Stimulated activated CD8-positive, alpha-beta memory T cell treated with anti-CD3 and anti-CD28 coated beads, Interleukin-4, amount 100 ng/mL, for 1 hour (primary cell): ENCODE results near the gene EDIL3.

Experiments
- DNase-seq, 2 donors: peaks; one replicate each; pipeline ENCODE4 v3.0.0-alpha.2; 2020; ENCODE audit warnings: low read depth in 2 of 2, low spot score in 1 of 2

The EDIL3 gene

DNA sequence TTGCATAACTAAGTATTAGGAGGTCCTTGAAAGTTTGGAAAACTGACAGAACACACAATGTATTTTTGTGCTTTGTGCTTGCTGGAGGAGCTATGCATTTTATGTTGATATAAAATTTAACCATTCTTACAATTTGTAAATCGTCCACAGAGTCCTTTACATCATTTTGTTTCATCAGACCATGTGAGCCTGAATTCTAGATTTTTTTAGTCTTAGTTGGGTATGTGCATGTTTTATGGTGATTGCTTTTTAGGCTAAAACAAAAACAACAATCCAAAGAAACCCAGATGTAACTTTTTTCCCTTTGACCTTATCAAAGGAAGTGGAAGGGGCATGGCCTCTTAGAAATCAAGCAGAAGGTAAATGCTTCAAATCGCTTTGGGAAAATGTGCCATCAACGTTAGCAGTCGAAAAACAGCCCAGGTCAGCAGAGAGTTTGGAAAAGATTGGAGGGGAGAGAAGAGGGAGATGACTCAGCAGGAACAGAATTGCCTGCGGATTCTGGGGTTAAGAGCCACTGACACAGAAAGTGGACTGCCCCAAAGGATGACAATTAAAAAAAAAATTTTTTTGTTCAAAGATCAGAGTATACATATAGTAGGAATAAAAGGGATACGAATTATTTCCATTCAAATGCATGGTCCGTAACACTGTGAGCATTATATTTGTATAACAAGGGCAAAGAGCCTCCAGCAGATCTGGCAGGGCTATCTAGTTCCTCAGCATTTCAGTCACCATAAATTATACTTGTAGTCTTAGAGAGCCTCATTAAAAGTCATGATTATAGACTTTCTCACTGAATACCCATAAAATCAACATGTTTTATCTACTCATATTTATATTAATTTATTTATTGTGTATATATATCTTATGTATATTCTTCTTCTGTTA, 410.5 kb downstream of the EDIL3 start:
- no peak for DNase-seq

GRCh38 chr5:83972909-83973308, 411.8 kb downstream of the EDIL3 start:
- no peak for DNase-seq

GRCh38 chr5:83972236-83972635, 412.4 kb downstream of the EDIL3 start:
- DNase-seq, result no peak

DNA sequence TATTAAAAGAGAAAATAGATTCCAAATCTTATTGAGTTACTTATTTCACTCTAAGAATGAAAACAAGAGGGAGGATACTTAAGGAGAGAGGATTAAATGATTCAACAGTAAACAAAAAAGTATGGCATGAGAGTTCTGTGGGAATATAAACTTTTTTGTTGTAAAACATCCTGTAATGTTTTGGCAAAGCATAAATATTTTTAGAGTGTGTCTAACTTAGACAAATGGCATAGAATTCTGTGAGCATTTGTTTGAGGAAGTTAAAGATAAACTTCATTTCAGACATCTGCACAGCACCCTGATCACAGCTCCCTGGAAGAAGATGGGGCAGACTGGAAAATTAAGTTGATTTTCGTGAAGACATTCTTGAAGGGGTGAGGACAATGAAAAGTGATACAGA, 417.3 kb downstream of the EDIL3 start:
- no peak for DNase-seq

DNA sequence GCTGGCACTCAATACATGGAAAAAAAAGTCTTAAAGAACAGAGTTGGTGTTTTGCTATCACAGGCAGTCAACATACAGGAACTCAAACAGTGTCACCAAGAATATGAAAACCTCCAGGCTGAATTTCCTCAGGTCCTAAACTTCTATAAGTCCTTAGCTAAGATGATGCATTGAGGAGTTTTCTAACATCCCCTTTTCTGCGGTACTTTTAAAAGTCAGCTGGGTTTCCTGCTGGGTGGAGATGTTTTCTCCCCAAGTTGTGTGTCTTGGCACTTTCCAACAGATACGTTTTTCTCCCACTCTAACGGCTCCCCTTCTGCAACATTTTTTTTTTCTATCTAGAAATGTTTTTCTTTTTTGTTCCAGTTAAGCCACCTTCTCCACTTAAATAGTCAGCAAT, 419.2 kb downstream of the EDIL3 start:
- DNase-seq, result no peak

DNA sequence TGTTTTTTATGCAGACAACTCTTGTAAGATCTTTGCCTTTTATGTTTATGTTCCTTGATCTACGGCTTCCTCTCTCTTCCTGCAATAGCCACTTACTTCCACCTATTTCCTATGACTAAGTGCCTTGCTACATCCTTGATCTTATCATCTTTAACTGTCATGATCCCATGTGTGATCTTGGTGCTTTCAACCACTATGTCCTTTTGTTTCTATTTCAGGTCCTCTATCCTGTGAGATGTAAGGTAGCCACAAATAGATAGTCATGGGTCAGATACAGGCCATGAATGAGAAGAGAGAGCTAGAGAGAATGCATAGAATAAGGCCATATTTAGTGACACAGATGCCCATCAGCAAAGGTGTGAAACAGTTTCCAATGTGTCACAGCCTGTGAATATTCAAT, 420.4 kb downstream of the EDIL3 start:
- no peak for DNase-seq

DNA sequence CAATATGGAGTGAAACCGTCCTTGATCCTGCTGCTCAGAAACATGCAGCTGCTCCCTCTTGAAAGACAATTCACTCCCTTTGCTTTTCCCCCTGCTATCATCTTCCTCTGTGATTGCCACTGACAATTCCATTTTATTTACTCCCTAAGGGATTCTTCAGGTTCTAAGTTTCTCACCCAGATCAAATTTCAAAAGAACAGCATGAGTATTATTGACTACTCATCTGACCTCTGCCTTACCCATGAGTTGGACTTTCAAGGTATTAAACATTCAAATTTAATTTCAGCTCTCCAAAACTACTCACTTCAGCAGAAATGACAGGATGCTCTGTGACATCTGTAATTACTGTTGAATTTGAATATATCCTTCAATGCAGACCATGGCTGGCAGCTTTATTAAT, 427.5 kb downstream of the EDIL3 start:
- no peak for DNase-seq

DNA sequence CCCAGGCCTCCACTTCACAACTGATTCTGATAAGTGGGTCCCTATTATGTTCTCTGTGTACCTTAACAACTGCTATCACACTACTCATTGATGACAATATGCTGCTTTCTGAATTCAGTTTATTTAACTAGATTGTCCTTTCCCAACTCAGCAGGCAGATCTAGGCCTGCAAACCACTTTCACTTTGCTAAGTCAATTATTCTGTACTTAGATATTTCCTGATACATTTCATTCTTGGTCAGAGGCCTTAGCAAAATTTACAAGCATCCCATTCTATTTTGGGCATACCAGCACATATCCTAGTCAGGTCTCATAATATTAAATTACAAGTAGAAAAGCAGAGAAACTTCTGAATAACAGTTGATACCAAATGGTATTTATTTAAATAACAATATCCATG, 428.3 kb downstream of the EDIL3 start:
- no peak for DNase-seq

GRCh38 chr5:83955916-83956315, 428.8 kb downstream of the EDIL3 start:
- DNase-seq, result no peak

- no peak for DNase-seq
Observed at GRCh38 chr5:83947763-83948162, 436.9 kb downstream of the EDIL3 start.

GRCh38 chr5:83946516-83946915, 438.2 kb downstream of the EDIL3 start:
- DNase-seq, result no peak

DNA sequence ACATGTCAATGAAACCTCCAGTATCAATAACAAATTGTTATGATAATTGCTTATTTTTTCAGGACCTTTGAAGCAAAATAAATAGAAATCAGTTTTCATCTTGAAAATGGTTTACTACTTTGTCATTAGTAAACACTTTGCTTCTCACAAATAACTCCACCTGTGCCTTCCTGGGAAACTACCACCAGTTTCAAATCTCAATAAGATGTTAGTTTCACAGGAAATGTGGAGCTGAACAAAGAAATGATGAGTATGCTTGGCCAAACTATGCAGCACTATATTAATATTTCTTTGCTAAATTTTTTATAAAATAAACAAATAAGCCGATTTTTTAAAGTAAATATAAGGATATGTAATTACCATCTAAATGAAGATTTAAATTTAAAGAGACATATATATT, 442.5 kb downstream of the EDIL3 start:
- DNase-seq, result no peak

DNA sequence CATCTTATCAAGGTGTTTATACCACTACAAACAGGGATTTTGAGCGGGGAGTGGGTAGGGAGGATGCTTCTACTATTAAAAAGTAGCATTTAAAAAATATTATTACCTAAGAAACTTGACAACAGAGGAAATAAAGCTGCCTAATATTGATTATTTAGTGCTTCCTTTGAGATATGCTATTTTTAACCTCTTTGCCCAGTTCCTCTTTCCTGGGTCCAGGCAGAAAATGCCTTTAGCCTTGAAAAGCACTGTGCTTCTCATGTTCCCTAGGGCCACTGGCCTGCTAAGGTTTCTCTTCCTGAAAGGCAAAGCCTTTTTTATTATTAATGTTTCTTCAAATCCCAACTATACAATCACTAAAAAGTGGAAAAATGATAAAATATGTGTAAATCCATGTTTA, 446.8 kb downstream of the EDIL3 start:
- DNase-seq, result no peak

DNA sequence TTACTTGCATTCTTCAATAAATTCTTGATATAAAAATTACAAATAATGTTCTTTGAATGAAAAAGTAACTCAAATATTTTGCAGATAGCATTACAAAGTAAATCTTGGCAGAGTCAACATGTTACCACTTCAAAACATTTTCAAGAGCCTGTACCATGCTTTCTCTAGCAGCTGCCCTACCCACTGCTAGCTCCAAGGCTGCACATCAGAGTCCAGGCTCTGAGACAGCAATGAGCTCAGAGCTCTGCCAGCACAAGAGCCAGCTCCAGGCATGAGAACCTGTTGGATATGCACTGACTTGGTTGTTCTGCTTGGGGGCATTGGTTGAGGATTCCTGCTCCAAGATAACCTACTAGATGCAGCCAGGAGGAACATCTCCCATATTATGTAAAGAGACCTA, 452.7 kb downstream of the EDIL3 start:
- no peak for DNase-seq

- DNase-seq, result no peak
Observed at GRCh38 chr5:83927140-83927733, 457.4 kb downstream of the EDIL3 start.

GRCh38 chr5:83925955-83926337, 458.7 kb downstream of the EDIL3 start:
- DNase-seq, result no peak

DNA sequence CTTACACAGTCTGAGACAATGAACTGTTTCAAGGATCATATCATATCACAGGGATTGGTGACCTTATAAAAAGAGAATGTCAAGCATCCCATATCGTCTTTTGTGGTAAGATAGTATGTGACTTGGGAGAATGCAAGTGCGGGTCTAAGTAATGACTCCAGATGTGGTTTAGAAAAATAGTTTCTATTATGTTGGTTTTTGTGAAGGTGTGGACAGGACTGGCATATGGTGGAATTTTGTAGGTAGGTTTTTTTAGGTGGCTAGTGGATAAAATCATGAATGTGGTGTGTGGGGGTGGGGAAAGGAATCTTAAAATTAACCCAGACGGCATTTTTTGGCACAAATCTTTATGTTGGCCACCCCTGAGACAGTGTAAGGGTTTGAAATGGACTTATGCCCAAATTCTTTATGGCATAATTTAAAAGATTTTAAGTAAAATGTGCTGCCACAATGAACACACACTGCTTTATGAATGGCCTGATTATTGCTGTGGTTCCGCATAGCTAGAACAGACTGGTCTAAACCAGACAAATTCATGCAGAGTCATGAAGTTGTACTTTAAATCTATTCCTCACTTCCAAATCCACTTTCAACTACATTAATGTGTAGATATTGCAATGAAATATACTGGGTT, 459.2 kb downstream of the EDIL3 start:
- no peak for DNase-seq

DNA sequence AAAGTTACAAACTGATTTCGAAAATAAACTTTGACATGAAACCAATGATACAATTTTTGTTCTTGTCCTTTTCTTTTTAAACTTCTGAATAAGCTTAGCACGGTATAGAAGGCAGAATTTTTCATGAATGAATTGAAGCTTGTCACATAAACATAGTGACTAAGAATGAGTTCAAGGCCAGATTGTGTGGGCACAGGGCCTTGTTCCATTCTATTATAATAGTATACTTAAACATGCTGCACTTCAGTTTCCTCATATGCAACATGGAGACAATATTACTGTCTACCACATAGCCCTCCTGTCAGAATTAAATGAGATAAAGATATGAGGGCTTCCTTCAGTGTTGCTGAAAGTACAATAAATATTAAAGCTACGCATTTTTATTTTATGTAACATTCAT, 459.8 kb downstream of the EDIL3 start:
- DNase-seq, result no peak

GRCh38 chr5:83924171-83924570, 460.5 kb downstream of the EDIL3 start:
- DNase-seq, result no peak

- DNase-seq, result no peak
Observed at GRCh38 chr5:83922699-83923098, 462.0 kb downstream of the EDIL3 start.

- no peak for DNase-seq
Observed at GRCh38 chr5:83921666-83922193, 462.9 kb downstream of the EDIL3 start.
